Esophagus squamous epithelium (tissue), 4 donors: Measurements from ENCODE around the gene HSH2D.

Experiments used
- CTCF ChIP-seq, 6 experiments: fragments of 450-650 bp in 4 of 6; fragments of 200-600 bp in 2 of 6; sonication (generic) in 2 of 6; IDR thresholded peaks; one replicate each; pipeline ENCODE4 v1.5.1; 2016 to 2019; ENCODE audit warnings: antibody characterized with exemption in 6 of 6, mild to moderate bottlenecking in 4 of 6, moderate library complexity in 4 of 6
- POLR2A ChIP-seq, 4 donors: fragments of 450-650 bp; IDR thresholded peaks; one replicate each; pipeline ENCODE4 v1.6.1; 2017; ENCODE audit warnings: antibody characterized with exemption in 4 of 4, mild to moderate bottlenecking in 4 of 4, moderate library complexity in 3 of 4

GRCh38 chr19:16153582-16154336 is 10.3 kb downstream of the HSH2D start:
- TF ChIP-seq CTCF (IDR thresholded peaks at IDR 0.05) (no peak), POLR2A (IDR thresholded peaks at IDR 0.05) (no peak)
